Right atrium auricular region (tissue), 2 donors: ENCODE measurements around the gene NAV2. TPM values are rescaled to one million over a fixed set of nuclear protein-coding genes. Genes with fewer than 3 reads are reported as not detected.
"Not testable (repeated sequence)": the region's sequence is repeated elsewhere in the genome, so short reads cannot be mapped to it uniquely, and the experiment has no call there.

Experiments
- DNase-seq: peaks from one replicate; pipeline ENCODE4 v3.0.0-alpha.2; 2019; ENCODE audit warnings: low spot score
- H3K27ac ChIP-seq, 2 donors: fragments of 200-600 bp; sonication (generic); 1 replicate in 1 of 2; 2 replicates in 1 of 2; pipeline ENCODE4 v1.5.1; 2016 to 2019
- H3K27me3 ChIP-seq, 2 donors: fragments of 200-600 bp; sonication (generic); one replicate each; pipeline versions ENCODE4 v1.5.1 to v1.6.0; 2017 to 2019
- H3K36me3 ChIP-seq: fragments of 200-600 bp; sonication (generic); one replicate; pipeline ENCODE4 v1.5.1; 2016
- H3K4me1 ChIP-seq, 2 donors: fragments of 200-600 bp; sonication (generic); one replicate each; pipeline versions ENCODE4 v1.5.1 to v1.6.0; 2017 to 2019
- H3K4me3 ChIP-seq, 2 donors: fragments of 200-600 bp; sonication (generic); 1 replicate in 1 of 2; 2 replicates in 1 of 2; pipeline ENCODE4 v1.5.1; 2017 to 2019; ENCODE audit warnings: mild to moderate bottlenecking in 1 of 2, moderate library complexity in 1 of 2
- H3K9me3 ChIP-seq, 2 donors: fragments of 200-600 bp; sonication (generic); one replicate each; pipeline ENCODE4 v1.5.1; 2019
- total RNA-seq, 2 donors: library from RNA; depleted of rRNA; stranded (reverse); fragments of >200 nt; gene quantifications; one replicate each; pipeline ENCODE4 v1.1.0, GENCODE V29; 2016
- TF ChIP-seq, protein P1 (sequence below), 2 donors: fragments of 200-600 bp; sonication (generic); IDR thresholded peaks; one replicate each; pipeline ENCODE4 v1.5.1; 2019; ENCODE audit warnings: antibody characterized with exemption in 2 of 2

The NAV2 gene
- total RNA-seq, 2 donors from 2014 or later = 11.4 to 19.2 TPM

DNA sequence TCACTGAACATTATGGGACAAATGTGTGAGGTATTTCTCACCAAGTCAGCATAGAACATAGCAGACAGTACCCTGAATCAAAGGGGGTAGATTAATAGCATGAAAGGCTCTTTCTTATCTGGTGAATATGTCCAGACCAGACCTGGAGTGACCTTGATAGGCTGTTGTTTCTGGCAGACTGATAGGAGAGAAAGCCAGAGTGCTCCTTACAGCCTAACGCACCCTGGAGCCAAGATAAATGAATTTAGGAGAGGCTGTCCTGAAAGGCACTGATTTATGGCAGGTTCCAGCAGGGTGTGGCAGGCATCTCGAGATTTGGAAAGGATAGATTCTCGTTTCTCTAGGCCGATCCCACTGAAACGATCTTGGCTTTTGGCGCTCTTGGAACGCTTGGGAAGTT lies 243.0 kb downstream of the NAV2 start:
- Histone ChIP-seq H3K27me3 (no peaks in the 10 kb centered on the region), H3K4me1 (peaks cover 0 to 54% of the 10 kb centered on the region in 2 donors), H3K36me3 (no peaks in the 10 kb centered on the region), H3K4me3 (no peak overlapping the region), H3K9me3 (no peaks in the 10 kb centered on the region), H3K27ac (peak overlapping the region in 1 of 2 donors; percentile 4)
- TF ChIP-seq, protein P1, sequence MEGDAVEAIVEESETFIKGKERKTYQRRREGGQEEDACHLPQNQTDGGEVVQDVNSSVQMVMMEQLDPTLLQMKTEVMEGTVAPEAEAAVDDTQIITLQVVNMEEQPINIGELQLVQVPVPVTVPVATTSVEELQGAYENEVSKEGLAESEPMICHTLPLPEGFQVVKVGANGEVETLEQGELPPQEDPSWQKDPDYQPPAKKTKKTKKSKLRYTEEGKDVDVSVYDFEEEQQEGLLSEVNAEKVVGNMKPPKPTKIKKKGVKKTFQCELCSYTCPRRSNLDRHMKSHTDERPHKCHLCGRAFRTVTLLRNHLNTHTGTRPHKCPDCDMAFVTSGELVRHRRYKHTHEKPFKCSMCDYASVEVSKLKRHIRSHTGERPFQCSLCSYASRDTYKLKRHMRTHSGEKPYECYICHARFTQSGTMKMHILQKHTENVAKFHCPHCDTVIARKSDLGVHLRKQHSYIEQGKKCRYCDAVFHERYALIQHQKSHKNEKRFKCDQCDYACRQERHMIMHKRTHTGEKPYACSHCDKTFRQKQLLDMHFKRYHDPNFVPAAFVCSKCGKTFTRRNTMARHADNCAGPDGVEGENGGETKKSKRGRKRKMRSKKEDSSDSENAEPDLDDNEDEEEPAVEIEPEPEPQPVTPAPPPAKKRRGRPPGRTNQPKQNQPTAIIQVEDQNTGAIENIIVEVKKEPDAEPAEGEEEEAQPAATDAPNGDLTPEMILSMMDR (IDR thresholded peaks at IDR 0.05) = no peak
- no peak for DNase-seq

DNA sequence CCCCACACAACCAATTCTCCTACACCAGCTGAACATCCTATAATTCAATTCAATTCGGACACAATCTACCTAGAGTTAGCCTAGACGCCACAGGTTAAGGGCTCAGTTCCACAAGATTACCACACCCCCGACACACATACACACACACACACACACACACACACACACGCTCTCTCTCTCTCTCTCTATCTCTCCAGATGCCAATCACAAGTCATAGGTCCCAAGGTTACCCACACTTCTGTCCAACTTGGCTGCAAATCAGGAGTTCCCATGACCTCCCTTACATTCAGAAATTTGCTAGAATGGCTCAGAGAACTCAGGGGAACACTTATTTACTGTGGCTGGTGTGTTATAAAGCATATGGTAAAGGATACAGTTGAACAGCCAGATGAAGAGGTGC lies 243.6 kb downstream of the NAV2 start:
- DNase-seq = no peak
- Histone ChIP-seq H3K4me1 (peaks cover 0 to 54% of the 10 kb centered on the region in 2 donors), H3K9me3 (no peaks in the 10 kb centered on the region), H3K36me3 (no peaks in the 10 kb centered on the region), H3K27me3 (no peaks in the 10 kb centered on the region), H3K27ac (peak overlapping the region in 1 of 2 donors; percentile 22), H3K4me3 (no peak overlapping the region)
- TF ChIP-seq, protein P1 (IDR thresholded peaks at IDR 0.05) = no peak

DNA sequence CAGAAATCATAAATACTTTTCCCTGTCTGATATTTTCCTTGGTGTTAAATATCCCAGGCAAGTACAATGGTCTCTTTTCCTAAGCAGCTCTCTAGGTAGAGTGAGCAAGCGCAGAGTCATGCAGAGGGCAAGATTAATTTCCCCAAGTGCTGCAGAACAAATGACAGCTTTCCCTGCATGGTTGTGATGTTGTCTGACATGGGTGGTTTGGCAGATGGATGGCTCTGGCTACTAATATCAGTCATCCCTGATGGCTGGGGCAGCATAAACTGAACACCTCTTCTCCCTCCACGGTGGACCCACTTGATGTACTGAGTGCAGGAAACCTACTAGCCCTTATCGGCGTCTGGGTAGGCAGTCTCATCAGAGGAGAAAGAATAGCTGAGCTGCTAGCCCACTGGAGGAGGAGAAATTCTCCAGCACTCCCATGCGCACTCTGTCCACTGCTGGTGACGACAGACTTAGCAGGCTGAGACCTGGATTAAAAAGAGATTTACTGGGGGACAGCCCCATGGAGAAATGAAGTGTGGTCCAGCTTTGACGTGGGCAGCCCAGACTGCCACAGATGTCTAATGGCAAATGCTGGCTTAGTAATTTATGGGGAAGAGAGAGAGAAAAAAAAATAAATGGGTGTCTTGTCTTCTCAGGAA lies 244.8 kb downstream of the NAV2 start:
- H3K36me3 ChIP-seq = no peaks in the 10 kb centered on the region
- DNase-seq = no peak
- H3K4me3 ChIP-seq = no peak overlapping the region
- H3K4me1 ChIP-seq = peaks cover 0 to 46% of the 10 kb centered on the region in 2 donors
- no peaks in the 10 kb centered on the region for H3K9me3 ChIP-seq
- TF ChIP-seq, protein P1 (IDR thresholded peaks at IDR 0.05) = no peak
- H3K27me3 ChIP-seq = no peaks in the 10 kb centered on the region
- H3K27ac ChIP-seq = peak overlapping the region; percentile 16 to 22

DNA sequence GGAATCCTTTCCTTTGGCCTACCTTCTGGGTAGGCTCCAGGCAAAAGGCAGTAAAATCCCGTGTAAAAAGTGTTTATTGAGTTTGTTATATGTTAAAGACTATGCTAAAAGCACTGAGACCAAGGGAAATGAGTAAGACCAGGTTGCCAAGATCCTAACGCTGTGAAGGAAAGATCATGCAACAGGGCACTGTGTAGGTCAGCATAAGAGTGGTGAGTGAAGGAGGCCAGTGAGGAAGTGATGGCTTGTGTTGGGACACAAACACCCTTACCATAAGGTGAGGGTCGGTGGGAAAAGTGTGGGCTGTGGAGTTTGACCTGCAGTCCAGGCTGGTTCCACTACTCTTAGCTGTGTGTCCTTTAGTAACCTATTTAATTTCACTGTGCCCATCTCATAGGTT lies 245.6 kb downstream of the NAV2 start:
- Histone ChIP-seq H3K4me1 (peaks cover 0 to 45% of the 10 kb centered on the region in 2 donors), H3K9me3 (no peaks in the 10 kb centered on the region), H3K27me3 (no peaks in the 10 kb centered on the region), H3K27ac (peak overlapping the region in 1 of 2 donors; percentile 22), H3K4me3 (no peak overlapping the region), H3K36me3 (no peaks in the 10 kb centered on the region)
- TF ChIP-seq, protein P1 (IDR thresholded peaks at IDR 0.05) = no peak
- DNase-seq = no peak

DNA sequence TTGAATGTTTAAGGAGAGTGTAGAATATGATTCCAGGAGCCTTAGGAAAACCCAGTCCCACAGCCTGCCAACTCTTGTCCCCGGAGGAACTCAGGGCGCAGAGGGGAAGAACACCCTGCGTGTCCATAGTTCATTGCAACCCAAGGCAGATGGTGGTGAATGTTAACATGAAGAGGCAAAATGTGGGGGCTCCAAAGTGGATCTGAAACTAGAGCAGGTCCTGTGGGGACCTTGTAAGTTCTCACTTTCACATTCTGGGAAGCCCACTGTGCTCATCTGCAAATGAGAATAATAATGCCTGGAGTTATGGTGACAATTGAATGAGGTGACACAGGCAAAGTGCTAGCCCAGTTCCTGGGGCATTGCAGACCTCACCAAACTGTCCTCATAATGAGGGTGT lies 246.6 kb downstream of the NAV2 start:
- Histone ChIP-seq H3K27ac (no peak overlapping the region), H3K9me3 (no peaks in the 10 kb centered on the region), H3K4me3 (no peak overlapping the region), H3K27me3 (no peaks in the 10 kb centered on the region), H3K36me3 (no peaks in the 10 kb centered on the region), H3K4me1 (peaks cover 0 to 35% of the 10 kb centered on the region in 2 donors)
- TF ChIP-seq, protein P1 (IDR thresholded peaks at IDR 0.05) = no peak
- DNase-seq = no peak

DNA sequence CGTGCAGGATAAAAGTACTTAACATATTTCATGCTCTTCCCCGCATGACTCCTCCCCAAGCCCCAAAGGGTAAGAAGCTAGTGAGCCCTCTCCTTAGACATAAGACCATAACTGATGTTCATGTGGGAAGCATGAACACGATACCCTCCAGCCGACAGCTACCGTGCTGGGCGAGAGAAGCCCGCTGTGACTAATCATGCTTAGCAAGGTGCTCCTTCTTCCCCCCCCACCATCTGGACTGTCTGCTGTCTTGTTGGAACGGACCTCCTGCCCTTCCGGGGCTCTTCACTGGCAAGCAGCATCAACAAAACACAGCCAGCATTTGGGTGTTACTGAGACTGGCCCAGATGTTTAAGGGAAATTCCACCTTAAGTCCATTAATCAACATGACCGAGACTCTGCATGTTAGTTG lies 247.0 kb downstream of the NAV2 start:
- DNase-seq = no peak
- H3K36me3 ChIP-seq = no peaks in the 10 kb centered on the region
- no peak overlapping the region for H3K4me3 ChIP-seq
- H3K27ac ChIP-seq = no peak overlapping the region
- H3K27me3 ChIP-seq = no peaks in the 10 kb centered on the region
- peaks cover 0 to 31% of the 10 kb centered on the region in 2 donors for H3K4me1 ChIP-seq
- TF ChIP-seq, protein P1 (IDR thresholded peaks at IDR 0.05) = no peak
- no peaks in the 10 kb centered on the region for H3K9me3 ChIP-seq

DNA sequence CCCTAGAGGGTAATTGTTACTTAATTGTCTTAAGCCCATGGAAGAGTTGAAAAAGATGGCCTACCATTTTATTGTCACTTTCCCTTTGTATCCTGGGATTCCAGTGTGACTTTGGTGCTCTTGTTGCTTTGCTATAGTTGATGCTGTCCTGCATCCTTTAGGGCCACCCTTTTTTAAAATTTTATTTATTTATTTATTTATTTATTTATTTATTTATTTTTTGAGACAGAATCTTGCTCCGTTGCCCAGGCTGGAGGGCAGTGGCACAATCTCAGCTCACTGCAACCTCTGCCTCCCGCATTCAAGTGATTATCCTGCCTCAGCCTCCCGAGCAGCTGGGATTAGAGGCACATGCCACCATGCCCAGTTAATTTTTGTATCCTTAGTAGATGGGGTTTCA lies 247.8 kb downstream of the NAV2 start:
- not testable (repeated sequence) for DNase-seq, H3K9me3 ChIP-seq, H3K27ac ChIP-seq, H3K4me3 ChIP-seq, H3K36me3 ChIP-seq, H3K27me3 ChIP-seq
- H3K4me1 ChIP-seq = peaks cover 0 to 26% of the 10 kb centered on the region in 2 donors
